ENCODE results near the gene ARHGAP26.

ARHGAP26 gene

DNA sequence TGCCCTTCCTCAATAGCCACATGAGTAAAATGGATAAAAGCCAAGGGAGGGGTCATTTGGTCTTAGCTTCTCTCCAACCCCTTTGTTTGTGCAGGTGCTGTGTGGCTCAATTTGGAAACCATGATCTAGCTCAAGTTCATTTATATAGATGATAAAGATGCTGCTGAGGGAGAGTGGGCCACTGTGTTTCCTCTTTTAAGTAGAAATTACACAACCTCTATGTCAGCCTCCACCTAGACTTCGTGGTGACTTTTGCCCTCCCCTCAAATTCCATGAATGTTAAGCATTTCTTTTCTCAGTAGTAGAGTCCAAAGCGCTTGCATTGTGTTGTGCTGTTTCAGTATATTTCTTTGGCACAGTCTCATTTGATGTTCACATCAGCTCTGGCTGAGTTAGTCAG lies 241.4 kb downstream of the ARHGAP26 start:
- DNase-seq (ENCODE audit: low read depth, low spot score), result peak; percentile 52

DNA sequence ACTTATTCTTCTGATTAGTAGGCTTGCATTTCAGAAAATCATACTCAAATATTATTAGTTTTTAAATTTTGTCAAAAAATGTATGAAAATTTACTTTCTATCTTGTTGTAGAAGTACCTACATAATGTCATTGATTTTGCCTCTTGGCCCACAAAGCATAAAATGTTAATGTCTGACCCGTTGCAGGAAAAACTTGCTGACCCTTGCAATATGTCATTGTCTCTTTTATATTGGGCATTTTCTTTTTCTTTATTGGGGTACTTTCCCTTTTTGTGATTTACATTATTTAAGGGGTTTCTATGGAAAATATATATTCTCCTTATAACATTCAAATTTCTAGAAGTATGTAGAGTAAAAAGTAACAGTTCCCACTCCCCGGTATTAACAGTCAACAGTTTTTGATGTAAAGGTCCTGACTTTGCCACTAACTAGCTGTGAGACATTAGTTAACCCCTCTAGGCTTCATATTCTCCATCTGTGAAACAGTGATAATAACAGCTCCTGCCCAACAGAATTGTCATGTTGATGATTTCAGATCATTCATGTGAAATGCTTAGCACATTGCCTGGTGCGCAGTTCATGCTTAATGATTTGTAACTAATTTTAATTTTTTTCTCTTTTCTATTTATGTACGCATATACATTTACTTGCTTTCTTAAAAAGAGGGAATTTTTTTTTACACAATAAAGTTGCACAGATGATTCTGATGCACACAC lies 243.2 kb downstream of the ARHGAP26 start:
- DNase-seq (ENCODE audit: low read depth, low spot score), result no peak

DNA sequence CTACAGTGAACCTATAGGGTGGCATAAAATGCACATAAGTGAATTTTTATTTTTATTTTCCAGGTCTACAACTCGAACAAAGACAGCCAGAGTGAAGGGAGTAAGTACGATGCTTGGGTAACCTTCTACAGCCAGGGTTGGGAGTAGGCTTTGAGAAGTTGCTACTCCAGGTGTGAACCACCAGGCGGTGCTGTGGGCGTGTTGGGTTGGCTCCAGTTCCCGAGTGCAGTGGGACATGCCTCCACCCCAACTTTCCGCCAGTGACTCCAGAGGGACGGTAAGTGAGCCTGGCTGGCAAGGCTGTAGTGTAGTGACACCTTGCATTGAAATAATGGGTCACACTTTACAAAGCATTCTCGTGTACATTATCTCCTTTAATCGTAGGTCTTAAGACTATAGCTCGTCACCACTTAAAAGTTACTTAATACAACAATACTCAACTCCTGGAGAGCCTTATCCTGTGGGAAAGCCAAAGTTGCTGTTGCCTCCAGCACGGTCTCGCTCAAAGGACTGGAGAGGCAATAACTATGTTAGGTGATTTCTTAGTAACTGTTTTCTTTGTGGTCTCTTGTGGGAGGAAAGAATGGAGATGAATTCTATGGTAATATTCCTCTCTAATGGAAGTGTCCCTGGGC lies 244.0 kb downstream of the ARHGAP26 start:
- DNase-seq (ENCODE audit: low read depth, low spot score), result no peak

DNA sequence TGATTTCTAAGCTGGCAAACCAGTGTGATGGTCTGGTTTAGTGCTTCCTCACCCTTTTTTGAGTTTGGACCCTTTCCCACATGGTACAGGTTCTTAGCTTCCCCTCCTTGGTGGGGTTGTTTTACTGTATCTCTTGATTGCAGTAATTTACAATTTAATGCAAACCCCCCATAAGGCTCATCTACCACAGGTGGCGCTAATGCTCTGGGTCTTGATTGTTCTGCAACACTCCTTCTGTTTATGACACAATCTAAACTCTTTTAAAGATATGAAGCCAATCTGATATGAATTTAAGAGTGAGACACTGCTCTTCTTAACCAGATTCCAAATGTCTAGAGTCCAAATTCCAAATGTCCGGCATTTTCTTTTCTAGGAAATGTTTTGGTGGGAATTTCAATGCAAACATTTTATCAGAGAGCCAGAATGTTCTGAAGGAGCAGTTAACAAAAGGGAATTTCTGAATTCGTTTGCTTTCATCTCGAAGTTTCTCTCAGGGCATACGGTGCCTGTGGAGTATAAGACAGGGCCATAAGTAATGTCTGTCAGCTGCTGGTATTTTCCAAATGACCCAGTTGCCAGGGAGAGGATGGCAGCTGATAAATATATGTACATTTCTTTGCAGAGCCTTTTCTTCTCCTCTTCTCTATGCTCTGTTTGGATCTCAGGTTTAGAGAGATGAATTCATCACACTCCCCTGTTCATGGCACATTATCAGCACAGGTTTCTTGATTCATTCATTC lies 246.8 kb downstream of the ARHGAP26 start:
- no peak for DNase-seq (ENCODE audit: low read depth, low spot score)

DNA sequence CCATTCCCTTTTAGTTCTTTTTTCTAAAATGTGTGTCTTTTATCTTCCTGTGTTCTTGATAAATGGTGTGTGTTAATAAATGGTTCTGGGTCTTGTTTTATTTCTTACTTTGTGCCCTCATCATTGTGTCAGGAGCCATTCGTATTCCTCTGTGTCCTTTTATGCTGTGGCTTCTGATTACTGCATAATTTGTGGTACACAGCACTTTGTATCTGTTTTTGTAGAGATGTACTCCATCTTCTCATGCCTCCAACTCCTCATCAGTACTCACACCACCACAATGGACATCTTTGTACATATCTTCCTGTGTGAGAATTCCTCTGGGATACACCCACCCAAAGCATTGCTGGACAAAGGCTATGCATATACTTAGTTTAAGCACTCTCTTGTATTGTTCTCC lies 247.4 kb downstream of the ARHGAP26 start:
- DNase-seq (ENCODE audit: low read depth, low spot score), result no peak

DNA sequence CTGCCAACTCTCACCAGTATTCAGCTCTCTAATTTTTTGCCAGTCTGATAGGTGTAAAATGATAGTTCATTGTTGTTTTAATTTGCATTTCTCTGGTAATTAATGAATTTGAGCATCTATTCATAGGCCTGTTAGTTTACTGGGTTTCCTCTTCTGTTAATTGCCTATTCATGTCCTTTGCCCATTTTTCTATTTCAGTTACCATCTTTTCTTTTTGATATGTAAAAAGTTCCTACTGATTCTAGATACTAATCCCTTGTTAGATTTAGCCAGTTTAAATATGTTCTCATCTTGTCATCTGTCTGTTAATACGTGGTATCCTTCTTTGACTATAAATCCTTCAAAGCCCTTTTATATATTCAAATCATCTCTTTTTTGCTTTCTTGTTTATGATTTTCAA lies 247.8 kb downstream of the ARHGAP26 start:
- no peak for DNase-seq (ENCODE audit: low read depth, low spot score)

DNA sequence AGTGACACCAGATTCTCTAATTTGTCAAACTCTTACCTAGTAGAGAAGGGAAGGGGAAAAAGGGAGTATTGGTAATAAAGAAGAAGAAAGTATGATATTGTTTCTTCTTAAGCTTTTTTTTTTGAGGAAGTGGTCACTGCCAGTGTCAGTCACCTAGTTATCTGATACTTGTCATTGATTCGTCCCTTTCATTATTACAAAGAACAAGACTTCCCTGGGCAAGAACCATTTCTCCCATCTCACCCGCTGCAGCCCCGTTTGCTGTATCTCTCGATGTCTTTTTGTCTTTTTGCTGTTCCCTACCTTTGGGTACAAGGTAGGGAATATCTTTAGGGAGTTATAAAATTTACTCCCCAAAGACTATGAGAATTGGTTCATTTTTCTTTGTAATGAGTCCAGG lies 249.0 kb downstream of the ARHGAP26 start:
- DNase-seq (ENCODE audit: low read depth, low spot score), result no peak

DNA sequence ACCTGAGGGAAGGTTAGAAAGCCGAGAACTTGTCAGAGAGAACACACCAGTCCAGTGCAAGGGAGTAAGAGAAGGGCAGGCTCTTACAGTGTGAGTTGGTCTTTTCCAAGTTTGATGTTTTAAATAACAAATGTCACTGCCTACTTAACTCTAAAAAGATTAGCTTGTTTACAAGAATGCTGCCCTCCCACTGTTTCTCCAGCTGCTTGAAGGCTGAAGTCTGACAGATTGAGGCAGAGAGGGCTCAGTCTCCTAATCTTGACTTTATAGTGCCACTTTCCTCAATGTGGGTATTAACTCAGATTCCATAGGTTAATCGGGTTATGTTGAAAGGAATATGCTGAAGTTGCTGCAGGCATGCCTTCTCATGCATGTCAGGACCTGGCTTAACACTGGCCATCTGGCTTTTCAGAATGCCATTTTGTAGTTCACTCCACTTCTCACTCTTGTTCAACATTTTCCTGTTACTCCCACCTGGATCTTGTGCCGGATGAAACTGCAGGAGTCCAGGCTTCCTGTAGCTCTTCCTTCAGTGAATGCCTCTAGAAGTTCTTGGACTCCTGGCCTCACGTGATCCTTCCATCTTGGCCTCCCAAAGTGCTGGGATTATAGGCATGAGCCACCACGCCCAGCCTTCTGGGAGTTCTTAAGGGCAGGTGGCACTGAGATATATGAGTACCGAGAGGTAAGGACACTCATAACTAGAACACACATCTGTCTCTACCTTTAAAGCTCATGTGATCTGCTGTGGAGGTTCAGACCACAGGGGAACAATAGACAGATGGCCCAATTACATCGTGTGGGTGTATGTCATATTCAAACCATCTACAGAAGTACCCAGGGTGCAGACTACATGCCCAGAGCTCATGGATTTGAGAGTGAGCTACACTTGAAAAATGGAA lies 249.7 kb downstream of the ARHGAP26 start:
- DNase-seq (ENCODE audit: low read depth, low spot score), result no peak

DNA sequence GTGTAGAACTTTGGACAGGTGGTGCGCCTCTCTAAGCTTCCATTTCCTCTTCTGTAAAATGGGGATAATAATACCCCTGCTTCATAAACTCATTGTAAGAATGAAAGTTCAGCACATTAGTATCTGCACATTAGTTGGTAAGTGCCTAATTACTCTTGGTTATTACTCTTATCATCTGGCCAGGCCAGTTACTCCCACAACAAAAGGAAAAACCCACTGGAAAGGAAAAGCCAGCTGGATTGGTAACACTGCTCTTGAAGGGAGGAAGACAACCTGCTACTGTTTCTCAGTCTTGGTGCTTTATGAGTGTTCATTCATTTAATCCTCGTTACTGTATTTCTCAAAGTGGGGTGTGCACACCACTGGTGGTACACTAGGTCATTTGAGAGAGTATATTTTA lies 251.4 kb downstream of the ARHGAP26 start:
- DNase-seq (ENCODE audit: low read depth, low spot score), result no peak

DNA sequence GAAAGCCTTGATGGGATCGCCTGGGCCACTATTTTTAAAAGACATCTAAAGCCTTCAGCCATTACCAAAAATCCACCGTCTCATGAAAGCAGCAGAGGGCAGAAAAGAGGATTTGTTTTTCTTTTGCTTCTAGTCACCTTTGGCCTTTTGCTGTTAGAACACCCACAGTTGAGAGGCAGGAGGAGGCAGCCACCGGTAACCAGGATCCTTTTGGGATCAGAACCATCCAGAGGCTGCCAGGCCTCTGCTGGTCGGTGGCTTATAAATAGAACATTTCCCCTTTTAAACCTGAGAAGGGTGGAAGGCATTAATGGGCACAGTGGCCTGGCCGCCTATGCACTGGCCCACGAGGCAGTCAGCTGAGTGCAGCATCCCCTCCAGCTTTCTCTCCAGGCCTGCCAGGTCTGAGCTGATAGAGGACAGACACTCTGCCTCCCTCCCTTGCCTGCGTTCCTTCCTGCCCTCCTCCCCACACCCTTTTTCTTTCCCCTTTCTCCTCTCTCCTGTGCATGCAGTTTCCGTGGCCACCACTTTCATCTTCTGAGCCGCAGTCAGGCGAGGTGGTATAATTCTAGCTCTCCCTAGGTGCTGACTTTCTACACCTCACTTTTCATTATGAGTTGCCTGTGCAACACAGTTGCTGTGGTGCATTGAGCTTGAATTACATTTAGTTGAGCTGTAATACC lies 253.4 kb downstream of the ARHGAP26 start:
- no peak for DNase-seq (ENCODE audit: low read depth, low spot score)

DNA sequence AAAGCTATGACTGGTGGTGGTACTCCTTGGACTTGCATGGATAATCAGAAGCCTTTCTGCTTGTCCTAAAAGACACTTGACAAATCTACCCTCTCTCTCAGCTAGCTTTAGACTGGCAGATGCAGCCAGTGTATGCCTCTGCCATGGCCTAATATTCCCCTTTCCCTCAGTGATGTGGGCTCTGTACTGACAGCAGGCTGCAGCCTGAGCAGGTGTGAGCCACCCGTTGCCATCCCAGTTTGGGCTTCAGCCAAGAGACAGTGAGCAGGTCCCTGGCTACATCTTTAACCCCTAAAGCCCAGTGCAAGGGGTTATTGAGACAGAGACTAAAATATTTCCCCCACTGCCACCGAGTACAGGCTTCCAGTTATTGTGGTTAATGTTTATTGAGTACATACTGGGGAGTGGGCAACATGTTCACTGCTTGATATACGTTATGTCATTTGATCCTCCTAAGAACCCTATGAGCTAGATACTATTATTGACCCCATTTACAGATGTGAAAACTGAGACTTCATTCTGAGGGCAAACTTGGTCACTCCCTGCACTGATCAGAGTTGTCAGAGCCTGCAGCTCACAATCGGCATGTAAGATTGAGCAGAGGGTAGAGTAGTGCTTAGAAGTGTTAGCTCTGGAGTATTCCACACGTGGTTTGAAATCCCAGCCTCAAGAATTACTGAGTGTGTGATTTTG lies 254.2 kb downstream of the ARHGAP26 start:
- DNase-seq (ENCODE audit: low read depth, low spot score), result no peak

DNA sequence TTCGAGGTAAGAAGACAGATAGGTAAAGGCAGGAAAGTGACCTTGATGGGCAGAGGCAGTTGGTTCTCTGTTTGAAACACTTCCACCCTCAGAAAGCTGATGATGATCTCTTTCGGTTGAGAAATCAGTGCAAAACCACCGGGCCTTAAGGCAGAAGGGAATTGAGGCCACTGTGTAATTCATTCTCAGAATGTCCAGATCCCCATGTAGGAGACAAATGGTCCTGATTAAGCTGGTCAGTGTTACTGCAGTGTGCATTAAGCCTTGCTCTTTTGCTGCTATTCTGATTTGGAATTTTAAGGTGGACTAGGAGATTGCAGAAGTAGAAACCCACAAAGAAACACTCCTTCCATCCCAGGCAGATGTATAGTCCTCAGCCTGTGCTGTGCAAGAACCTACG lies 255.2 kb downstream of the ARHGAP26 start:
- no peak for DNase-seq (ENCODE audit: low read depth, low spot score)

DNA sequence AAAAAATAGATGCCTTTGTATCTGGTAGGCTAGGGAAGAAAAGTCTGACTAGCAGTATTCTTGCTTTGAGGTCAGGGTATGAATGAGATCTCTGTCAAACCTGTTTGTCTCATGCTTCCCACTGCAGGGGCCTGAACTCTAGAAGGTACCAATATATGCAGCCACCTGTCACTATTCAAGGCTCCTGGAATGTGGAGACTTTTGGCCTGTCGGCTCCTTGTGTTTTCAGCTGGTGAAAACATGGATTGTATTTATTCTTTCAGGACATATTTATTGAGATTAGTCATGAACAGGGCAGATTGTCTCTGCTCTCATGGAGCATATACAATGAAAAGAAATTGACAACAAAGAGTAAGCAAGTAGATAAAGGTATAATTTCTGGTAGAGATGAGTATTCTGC lies 255.8 kb downstream of the ARHGAP26 start:
- no peak for DNase-seq (ENCODE audit: low read depth, low spot score)

DNA sequence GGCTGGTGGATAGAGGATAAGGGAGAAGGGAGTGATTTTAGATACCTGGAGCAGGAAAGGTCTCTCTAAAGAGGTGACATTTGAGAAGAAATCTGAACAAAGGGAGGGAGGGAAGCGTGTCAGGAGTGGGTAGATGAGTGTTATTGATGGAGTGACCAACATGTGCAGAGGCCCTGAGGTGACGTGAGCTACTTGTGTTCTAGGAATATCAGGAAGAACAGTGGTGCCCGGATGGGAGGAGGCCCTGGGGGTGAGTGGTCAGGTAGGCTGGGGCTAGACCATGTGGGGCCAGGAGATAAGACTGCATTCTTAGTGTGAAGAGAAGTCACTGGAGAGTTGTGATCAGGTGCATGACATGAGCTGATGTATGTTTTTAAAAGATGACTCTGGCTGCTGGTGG lies 256.2 kb downstream of the ARHGAP26 start:
- DNase-seq (ENCODE audit: low read depth, low spot score), result no peak

DNA sequence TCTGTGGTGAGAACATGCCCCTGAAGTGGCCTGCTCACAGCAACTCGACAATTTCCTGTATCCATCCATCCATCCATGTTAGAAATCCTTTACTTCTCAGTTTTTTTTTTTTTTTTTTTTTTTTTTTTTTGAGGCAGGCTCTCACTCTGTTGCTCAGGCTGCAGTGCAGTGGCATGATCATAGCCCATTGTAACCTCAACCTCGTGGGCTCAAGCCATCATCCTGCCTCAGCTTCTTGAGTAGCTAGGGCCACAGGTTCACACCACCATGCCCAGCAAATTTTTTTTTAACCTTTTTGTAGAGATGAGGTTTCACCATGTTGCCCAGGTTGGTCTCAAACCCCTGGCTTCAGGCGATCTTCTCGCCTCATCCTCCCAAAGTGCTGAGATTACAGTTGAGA lies 259.1 kb downstream of the ARHGAP26 start:
- no peak for DNase-seq (ENCODE audit: low read depth, low spot score)

DNA sequence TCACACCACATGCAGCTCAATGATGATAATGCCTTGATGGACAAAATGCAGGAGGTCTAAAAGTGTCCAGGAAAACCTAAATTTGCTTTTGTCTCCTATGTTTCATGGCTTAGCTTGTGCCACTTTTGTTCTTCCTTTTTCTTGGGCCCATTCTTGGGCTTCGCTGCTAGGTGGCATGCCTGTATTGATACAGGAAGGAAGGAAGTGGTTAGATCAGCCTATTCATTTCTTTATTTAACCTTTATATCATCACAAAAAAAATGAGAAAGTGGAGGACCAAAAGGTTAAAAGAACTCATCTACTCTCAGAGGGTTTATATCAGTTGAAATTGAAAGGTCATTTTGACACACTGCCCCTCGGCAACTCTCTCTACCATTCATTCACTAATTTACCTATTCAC lies 260.2 kb downstream of the ARHGAP26 start:
- DNase-seq (ENCODE audit: low read depth, low spot score), result no peak

DNA sequence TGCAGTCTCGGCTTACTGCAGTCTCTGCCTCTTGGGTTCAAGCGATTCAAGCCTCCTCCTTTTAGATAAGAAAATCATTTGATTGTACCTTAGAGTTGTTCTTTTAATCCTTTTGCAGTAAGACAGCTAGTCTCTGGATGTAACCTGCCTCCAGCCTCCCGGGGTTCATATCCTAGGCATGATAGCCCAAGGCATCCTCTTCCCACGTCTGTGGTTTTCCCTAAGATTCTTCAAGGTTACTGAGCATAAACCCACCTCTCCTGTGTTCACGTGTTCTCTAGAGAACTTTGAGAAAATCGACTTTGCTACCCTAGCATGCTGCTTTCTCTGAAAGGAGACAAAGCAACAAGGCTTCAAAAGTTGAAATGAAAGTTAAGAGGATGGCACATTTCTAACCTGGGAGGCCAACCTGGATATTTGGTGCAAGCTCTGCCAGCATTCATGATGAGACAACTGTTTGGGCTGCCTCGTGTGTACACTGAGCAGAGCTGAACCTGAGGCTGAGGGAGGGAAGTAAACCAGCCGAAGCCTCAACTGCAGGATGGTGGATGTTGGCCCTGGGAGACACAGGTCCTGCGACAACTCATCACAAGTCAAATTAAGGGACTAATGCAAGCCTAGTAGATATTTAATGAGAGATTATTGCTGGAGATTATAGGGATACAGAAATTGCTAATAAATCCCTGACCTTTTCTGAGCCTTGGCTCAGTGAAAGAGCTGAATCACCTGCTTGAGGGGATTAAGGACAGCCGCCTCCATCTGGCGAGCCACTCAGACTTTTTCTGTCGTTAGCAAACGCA lies 261.8 kb downstream of the ARHGAP26 start:
- DNase-seq (ENCODE audit: low read depth, low spot score), result no peak

DNA sequence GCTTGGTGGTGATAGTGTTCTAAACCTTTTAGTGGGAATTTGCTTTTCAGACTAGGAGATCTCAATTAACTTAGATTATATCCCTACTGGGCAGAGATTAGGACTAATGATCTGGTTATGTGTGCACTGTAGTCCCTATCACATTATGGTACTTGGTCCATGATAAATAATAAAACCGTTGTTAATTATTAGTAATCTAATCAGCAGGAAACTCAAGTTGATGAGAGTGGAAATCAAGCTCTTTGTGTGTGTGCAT lies 262.3 kb downstream of the ARHGAP26 start:
- no peak for DNase-seq (ENCODE audit: low read depth, low spot score)

DNA sequence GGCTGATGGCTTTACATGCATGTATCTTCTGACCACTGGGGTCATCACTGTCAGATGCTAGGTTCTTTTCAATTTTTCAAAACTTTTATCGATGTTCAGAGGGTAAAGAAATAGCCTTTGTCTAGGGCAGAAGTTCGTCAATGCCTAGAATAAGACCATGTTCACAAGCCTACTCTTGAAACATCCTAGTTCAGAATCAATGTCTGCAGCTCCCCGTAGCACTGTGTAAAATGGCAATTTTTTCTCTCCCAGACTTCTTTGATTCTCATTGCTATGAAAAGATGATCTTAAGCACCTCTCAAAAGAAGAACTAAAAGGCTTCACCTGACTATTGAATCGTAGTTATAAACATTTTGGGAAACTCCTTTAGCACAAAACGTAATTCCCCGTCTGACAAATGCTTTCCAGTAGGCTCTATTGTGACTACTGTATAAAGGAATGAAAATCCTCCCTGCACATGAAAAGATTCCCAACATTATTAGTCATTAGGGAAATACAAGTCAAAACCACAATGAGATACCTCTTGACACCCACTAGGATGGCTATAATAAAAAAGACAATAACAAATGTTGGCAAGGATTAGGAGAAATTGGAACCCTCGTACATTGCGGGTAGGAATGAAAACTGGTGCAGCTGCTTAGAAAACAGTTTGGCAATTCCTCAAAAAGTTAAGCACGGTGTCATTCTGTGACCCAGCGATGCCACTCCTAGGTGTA lies 263.5 kb downstream of the ARHGAP26 start:
- DNase-seq (ENCODE audit: low read depth, low spot score), result no peak
